HUDEP-2 (cell line): Measurements from ENCODE around the gene CEP112.
"Not testable (repeated sequence)": the region's sequence is repeated elsewhere in the genome, so short reads cannot be mapped to it uniquely, and the experiment has no call there.

Source experiments
- DNase-seq, 76 experiments: peaks; one replicate each; lab custom pipeline; 2025; ENCODE audit not compliant: unreplicated experiment in 76 of 76; lab: John Stamatoyannopoulos, UW

CEP112 gene

GRCh38 chr17:65851965-65852736 is 339.8 kb downstream of the CEP112 start:
- no peak for DNase-seq

GRCh38 chr17:65850486-65850885 is 341.4 kb downstream of the CEP112 start:
- no peak for DNase-seq

GRCh38 chr17:65848751-65849150 is 343.2 kb downstream of the CEP112 start:
- no peak for DNase-seq

DNA sequence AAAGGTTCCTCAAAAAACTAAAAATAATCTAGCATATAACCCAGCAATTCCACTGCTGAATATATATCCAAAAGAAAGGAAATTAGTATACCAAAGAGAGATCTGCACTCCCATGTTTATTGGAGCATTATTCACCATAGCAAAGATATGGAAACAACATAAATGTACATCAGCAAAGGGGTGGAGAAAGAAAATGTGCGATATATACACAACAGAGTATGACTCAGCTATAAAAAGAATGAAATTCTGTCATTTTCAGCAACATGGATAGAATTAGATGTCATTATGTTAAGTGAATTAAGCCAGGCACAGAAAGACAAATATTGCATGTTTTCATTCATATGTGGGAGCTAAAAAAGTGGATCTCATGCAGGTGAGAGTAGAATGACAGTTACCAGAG is 350.8 kb downstream of the CEP112 start:
- no peak for DNase-seq

- DNase-seq, result not testable (repeated sequence)
Observed at GRCh38 chr17:65837232-65837631, 354.7 kb downstream of the CEP112 start.

DNA sequence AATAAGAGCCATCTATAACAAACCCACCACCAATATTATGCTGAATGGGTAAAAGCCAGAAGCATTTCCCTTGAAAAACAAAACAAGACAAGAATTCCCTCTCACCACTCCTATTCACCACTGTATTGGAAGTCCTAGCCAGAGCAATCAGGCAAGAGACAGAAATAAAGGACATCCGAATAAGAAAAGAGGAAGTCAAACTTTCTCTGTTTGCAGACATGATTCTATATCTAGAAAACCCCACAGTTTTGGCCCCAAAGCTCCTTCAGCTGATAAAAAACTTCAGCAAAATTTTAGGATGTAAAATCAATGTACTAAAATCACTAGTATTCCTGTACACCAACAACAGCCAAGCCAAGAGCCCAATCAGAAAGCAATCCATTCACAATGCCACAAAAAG is 358.7 kb downstream of the CEP112 start:
- DNase-seq, result no peak

DNA sequence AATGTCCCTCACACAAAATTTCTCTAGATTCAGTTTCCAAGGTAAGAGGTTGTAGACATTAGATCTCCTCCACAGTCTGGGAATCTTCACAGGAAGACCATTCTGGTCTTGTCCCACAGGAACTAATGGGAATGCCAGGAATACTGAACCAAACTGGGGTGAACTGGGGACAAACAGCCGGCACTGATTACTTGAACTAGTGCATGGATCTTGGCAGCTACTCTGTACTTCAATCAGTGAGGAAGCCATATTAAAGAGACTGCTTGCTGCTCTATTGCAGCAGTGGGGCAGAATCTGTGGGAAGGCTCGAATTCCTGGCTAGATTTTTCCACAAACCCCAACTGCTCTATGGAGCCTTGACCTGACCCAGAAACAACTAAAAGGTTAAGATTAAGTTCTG is 361.6 kb downstream of the CEP112 start:
- no peak for DNase-seq

DNA sequence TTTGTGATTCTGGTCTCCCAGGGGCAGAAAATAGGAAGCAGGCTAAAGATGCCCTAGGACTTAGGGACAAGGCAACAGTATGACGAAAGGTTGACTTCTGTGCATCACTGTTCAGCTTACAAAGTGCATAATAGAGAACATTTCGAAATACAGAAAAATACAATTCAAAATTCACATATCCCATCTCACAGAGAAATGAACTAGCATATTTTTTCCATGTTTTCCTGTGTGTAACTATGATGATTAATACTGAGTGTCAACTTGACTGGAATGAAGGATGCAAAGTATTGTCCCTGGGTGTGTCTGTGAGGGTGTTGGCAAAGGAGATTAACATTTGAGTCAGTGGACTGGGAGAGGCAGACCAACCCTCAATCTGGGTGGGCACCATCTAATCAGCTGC is 365.4 kb downstream of the CEP112 start:
- not testable (repeated sequence) for DNase-seq

- no peak for DNase-seq
Observed at GRCh38 chr17:65824901-65825300, 367.0 kb downstream of the CEP112 start.

- DNase-seq, result no peak
Observed at GRCh38 chr17:65823713-65824112, 368.2 kb downstream of the CEP112 start.

- DNase-seq, result no peak
Observed at GRCh38 chr17:65820811-65821210, 371.1 kb downstream of the CEP112 start.

DNA sequence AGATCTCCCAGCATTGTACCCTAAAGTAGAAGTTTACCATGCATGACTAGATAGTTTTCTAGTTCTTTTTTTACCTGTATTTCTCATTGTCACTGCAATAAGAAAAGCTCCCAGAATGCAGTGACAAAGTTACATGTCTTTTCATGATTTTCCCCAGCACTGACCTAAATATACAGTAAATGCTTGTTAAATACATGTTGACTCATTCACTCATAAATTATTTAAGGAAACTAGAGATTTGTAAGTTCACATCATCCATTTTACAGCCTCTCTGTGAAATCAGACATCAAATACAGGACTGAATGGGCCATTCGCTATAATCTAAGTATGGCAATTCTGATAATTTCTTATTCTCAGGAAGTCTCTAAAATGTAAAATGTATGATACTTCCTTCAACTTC is 371.6 kb downstream of the CEP112 start:
- DNase-seq, result no peak

DNA sequence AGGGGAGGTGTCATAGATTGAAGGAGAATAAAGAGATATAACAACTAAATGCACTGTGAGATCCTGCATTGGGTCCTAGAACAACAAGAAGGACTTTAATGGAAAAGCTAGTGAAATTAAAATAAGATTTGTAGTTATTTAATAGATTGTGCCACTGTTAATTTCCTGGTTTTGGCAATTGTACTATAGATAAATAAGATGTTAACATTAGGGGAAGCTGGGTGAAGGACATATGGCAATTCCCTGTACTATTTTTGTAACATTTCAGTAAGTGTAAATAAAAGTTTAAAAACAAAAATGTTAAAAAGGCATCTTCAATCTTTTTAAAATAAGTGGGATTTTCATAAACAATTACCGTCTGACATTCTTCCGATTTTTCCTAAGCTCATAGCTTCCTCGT is 372.1 kb downstream of the CEP112 start:
- no peak for DNase-seq

DNA sequence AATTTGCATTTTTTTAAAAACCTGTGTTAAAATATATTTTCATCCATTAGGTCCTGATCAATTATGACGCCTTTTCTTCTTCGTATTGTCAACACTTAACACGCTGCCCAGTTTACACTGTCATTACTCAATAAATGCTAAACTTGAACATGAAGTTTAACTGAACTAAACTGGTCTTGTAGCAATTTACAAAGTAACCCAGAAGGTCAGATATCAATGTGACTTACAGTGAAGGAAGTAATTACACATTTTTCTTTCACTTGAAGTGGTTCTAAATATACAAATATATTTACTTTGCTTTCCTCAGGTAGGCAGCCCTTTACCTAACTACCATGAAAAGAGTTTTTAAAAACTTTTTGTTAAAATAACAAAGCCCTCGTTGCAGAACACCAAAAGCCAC is 374.0 kb downstream of the CEP112 start:
- DNase-seq, result no peak

DNA sequence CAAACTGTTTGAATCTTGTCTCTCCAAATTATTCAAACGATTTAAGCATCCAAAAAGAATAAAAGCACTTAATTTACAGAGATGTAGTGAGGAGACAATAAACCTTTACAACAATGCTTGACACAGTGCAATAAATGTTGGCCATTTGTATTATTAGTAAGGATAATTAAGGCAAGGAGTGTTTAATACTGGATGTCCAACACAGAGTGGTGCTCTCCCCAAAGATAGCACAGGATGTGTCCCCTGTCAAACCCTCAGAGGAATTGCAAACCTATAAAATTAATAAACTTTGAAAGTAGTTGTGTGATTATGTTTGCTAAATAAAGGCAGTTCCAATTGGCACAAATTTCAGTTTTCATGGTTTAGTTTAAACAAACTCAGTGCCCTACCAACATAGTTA is 377.5 kb downstream of the CEP112 start:
- DNase-seq, result no peak

- no peak for DNase-seq
Observed at GRCh38 chr17:65813306-65813705, 378.6 kb downstream of the CEP112 start.

GRCh38 chr17:65811043-65811442 is 380.9 kb downstream of the CEP112 start:
- no peak for DNase-seq

DNA sequence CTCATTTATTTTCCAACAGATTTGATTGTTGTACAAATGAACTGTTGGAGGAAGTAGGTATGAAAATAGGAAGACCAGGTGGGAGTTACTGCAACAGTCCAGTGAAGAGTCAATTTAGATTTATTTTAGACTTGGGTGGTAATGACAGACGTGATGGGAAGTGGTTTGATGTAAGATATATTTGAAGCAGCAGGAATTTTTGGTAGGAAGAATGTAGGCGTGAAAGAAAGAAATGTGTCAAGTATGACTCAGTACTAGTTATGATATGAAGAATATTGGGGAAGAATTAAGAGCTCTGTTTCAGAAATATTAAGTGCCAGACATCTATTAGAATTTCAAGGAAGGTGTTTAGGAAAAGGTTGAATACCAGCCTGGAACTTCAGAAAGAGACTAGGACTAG is 382.6 kb downstream of the CEP112 start:
- DNase-seq, result no peak

DNA sequence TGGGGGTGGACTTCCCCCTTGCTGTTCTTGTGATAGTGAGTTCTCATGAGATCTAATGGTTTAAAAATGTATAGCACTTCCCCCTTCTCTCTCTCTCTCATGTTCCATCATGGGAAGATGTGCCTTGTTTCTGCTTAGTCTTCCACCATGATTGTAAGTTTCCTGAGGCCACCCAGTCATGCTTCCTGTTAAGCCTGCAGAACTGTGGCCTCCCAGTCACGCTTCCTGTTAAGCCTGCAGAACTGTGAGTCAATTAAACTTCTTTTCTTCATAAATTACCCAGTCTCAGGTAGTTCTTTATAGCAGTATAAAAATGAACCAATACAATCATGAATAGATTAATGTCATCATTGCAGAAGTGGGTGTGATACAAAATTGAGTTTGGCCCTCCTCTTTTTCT is 383.4 kb downstream of the CEP112 start:
- DNase-seq, result not testable (repeated sequence)

DNA sequence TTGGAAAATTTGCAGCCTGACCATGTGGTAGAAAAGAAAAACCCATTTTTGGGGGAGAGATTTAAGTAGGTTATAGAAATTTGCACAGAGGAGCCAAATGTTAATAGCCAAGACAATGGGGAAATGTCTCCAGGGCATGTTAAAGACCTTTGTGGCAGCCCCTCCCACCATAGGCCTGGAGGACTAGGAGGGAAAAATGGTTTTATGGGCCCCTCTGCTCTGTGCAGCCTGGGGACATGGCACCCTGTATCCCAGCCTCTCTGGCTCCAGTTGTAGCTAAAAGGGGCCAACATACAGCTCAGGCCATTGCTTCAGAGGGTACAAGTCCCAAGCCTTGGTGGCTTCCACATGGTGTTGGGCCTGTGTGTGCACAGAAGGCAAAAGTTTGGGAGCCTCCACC is 384.6 kb downstream of the CEP112 start:
- no peak for DNase-seq

- no peak for DNase-seq
Observed at GRCh38 chr17:65801513-65801912, 390.4 kb downstream of the CEP112 start.

DNA sequence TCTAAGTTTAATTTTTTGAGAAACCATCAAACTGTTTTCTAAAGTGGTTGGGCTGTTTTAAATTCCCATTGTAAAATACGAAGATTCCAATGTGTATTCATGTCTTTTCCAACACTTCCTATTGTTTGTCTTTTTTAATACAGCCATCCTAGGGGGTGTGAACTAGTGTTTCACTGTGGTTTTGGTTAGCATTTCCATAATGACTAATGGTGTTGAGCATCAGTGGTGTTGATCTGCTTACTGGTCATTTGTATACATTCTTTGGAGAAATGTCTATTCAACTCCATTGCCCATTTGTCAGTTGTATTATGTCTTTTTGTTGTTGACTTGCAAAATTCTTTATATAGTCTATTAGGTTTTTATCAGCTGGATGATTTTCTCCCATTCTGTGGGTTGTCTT is 391.3 kb downstream of the CEP112 start:
- DNase-seq, result no peak

- DNase-seq, result no peak
Observed at GRCh38 chr17:65799869-65800268, 392.1 kb downstream of the CEP112 start.
